ENCODE data around the gene TMX4.

DNA sequence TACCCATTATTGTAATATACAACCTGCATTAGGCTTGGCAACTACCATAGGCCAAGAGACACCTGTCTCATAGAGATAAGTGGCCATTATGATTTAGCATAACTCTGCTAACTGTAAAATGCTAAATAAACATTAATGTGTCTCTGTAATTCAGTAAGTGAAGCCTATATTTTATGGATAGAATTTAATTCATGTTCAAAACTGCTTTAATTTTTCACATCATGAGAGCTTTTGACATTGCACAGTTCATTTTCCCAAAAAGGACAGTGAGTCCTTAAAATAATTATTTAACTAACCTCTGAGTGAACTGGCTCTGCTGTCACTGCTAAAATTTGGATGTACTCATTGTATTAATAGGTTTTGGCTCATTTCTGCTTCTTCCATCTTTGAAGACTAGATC is 41.4 kb upstream of the TMX4 start:
- TF ChIP-seq YY1 (IDR thresholded peaks at IDR 0.05; ENCODE audit: low read depth, low read length) (no peak), POLR2AphosphoS5 (IDR thresholded peaks at IDR 0.05; ENCODE audit: low read depth, low read length) (no peak), NANOG (IDR thresholded peaks at IDR 0.05; ENCODE audit: insufficient read depth, low read depth, low read length, poor library complexity, severe bottlenecking) (no peak), CTCF (IDR thresholded peaks at IDR 0.05; ENCODE audit: control extremely low read depth in 1 of 3, insufficient read depth in 1 of 3, low read depth in 1 of 3, low read length in 3 of 3) (no peak), TBP (IDR thresholded peaks at IDR 0.05; ENCODE audit: low read depth, low read length) (no peak)

Measured in H1 (cell line).